MM.1S (cell line): ENCODE measurements around the gene SPATA25.

ENCODE experiments used
- EZH2 ChIP-seq: fragments of 300-600 bp; sonication (generic); optimal IDR thresholded peaks from 2 replicates; pipeline ENCODE3; 2017; ENCODE audit warnings: low read depth, mild to moderate bottlenecking, antibody characterized with exemption, low read length, mixed read lengths
- TF ChIP-seq, protein P1 (sequence below): fragments of 300-600 bp; sonication (generic); IDR thresholded peaks from 2 replicates; pipeline ENCODE4 v1.5.1; 2016; ENCODE audit warnings: antibody characterized with exemption, low read length, mixed read lengths

GRCh38 chr20:45908084-45908483 is 20.7 kb upstream of the SPATA25 start:
- TF ChIP-seq, protein P1, sequence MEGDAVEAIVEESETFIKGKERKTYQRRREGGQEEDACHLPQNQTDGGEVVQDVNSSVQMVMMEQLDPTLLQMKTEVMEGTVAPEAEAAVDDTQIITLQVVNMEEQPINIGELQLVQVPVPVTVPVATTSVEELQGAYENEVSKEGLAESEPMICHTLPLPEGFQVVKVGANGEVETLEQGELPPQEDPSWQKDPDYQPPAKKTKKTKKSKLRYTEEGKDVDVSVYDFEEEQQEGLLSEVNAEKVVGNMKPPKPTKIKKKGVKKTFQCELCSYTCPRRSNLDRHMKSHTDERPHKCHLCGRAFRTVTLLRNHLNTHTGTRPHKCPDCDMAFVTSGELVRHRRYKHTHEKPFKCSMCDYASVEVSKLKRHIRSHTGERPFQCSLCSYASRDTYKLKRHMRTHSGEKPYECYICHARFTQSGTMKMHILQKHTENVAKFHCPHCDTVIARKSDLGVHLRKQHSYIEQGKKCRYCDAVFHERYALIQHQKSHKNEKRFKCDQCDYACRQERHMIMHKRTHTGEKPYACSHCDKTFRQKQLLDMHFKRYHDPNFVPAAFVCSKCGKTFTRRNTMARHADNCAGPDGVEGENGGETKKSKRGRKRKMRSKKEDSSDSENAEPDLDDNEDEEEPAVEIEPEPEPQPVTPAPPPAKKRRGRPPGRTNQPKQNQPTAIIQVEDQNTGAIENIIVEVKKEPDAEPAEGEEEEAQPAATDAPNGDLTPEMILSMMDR: no peak
- no peak for TF ChIP-seq EZH2
